Esophagus (tissue), 2 donors: ENCODE measurements around the gene DOK1. TPM values are rescaled to one million over a fixed set of nuclear protein-coding genes. Genes with fewer than 3 reads are reported as not detected.

Experiments used
- H3K27ac ChIP-seq, 2 donors: one replicate each; pipeline ENCODE4 v1.5.1; 2013; ENCODE audit warnings: low read depth in 2 of 2, mild to moderate bottlenecking in 2 of 2, inconsistent platforms in 1 of 2, low read length in 1 of 2, moderate library complexity in 1 of 2
- H3K27me3 ChIP-seq, 2 donors: one replicate each; pipeline ENCODE4 v1.6.1; 2013; ENCODE audit warnings: low read length in 2 of 2, control low read depth in 1 of 2, mild to moderate bottlenecking in 1 of 2; ENCODE audit not compliant: insufficient read depth in 2 of 2, control insufficient read depth in 1 of 2
- H3K36me3 ChIP-seq, 2 donors: one replicate each; pipeline ENCODE4 v1.6.1; 2013; ENCODE audit warnings: low read length in 1 of 2; ENCODE audit not compliant: control insufficient read depth in 2 of 2, insufficient read depth in 2 of 2
- H3K4me1 ChIP-seq, 2 donors: one replicate each; pipeline ENCODE4 v1.6.1; 2013; ENCODE audit warnings: low read length in 1 of 2; ENCODE audit not compliant: control insufficient read depth in 2 of 2, insufficient read depth in 2 of 2
- H3K4me3 ChIP-seq, 2 donors: one replicate each; pipeline ENCODE4 v1.5.1; 2013; ENCODE audit warnings: low read length in 2 of 2, mild to moderate bottlenecking in 2 of 2, low read depth in 1 of 2, moderate library complexity in 1 of 2
- H3K9me3 ChIP-seq, 2 donors: one replicate each; pipeline ENCODE4 v1.6.1; 2013; ENCODE audit warnings: mild to moderate bottlenecking in 2 of 2, low read depth in 1 of 2, low read length in 1 of 2, moderate library complexity in 1 of 2; ENCODE audit not compliant: control insufficient read depth in 2 of 2, insufficient read depth in 1 of 2
- WGBS, 2 donors: extraction: QIAGEN DNeasy Blood & Tissue Kit; methylation state at CpG; one replicate each; pipeline ENCODE4 v1.1.7; 2013; 5-methylcytosine and 5-hydroxymethylcytosine counted together
- polyA plus RNA-seq, 2 donors: library from polyadenylated mRNA; stranded (reverse); fragments of 200-250 nt; gene quantifications; one replicate each; pipeline ENCODE4 v1.2.3, GENCODE V29; 2013
- donor health status: healthy with polysubstance abuse.
- donor health status: Bipolar disorder and iron deficiency.

Gene DOK1
- polyA plus RNA-seq, 2 donors = 1.6 to 2.5 TPM

- H3K36me3 ChIP-seq = no peaks in the 10 kb centered on the region
- no peak overlapping the region for H3K4me3 ChIP-seq
- H3K27ac ChIP-seq = no peak overlapping the region
- peaks cover 0 to 1% of the 10 kb centered on the region in 2 donors for H3K27me3 ChIP-seq
- H3K9me3 ChIP-seq = no peaks in the 10 kb centered on the region
- H3K4me1 ChIP-seq = no peaks in the 10 kb centered on the region
Observed at GRCh38 chr2:74566754-74567085, 12.2 kb downstream of the DOK1 start.

GRCh38 chr2:74567881-74568280 lies 13.4 kb downstream of the DOK1 start:
- H3K27ac ChIP-seq = no peak overlapping the region
- WGBS, 2 donors = 70 to 80% methylated on average over 5 of the region's 5 CpGs
- no peaks in the 10 kb centered on the region for H3K4me1 ChIP-seq
- no peaks in the 10 kb centered on the region for H3K9me3 ChIP-seq
- no peaks in the 10 kb centered on the region for H3K27me3 ChIP-seq
- no peaks in the 10 kb centered on the region for H3K36me3 ChIP-seq
- H3K4me3 ChIP-seq = no peak overlapping the region

- Histone ChIP-seq H3K9me3 (no peaks in the 10 kb centered on the region), H3K27me3 (no peaks in the 10 kb centered on the region), H3K4me3 (no peak overlapping the region), H3K36me3 (no peaks in the 10 kb centered on the region), H3K4me1 (no peaks in the 10 kb centered on the region), H3K27ac (no peak overlapping the region)
- 91 to 94% methylated on average over 1 of the region's 1 CpG for WGBS, 2 donors
Observed at GRCh38 chr2:74569686-74570085, 15.2 kb downstream of the DOK1 start.

DNA sequence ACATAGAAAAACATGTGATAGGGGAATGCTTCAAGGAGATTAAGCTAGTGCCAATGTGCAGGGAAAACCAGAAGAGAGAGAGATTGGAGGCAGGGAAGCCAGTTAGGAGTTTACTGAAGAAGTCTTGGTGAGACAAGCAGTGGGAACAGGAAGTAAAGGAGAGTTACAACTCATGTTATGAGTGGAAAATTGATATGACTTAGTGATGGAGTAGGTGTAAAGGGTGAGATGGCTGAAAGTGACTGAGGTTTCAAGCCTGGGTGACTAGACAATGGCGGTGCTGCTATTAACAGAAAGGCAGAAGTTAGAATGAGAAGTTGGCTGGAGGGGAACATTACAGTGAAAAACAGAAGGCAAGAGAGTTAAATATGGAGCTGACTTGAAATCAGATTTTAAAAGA lies 16.5 kb downstream of the DOK1 start:
- WGBS, 2 donors = 75 to 96% methylated on average over 1 of the region's 1 CpG
- Histone ChIP-seq H3K36me3 (no peaks in the 10 kb centered on the region), H3K9me3 (no peaks in the 10 kb centered on the region), H3K4me1 (no peaks in the 10 kb centered on the region), H3K27ac (no peak overlapping the region), H3K4me3 (no peak overlapping the region), H3K27me3 (no peaks in the 10 kb centered on the region)

GRCh38 chr2:74572178-74572925 lies 17.8 kb downstream of the DOK1 start:
- no peak overlapping the region for H3K4me3 ChIP-seq

DNA sequence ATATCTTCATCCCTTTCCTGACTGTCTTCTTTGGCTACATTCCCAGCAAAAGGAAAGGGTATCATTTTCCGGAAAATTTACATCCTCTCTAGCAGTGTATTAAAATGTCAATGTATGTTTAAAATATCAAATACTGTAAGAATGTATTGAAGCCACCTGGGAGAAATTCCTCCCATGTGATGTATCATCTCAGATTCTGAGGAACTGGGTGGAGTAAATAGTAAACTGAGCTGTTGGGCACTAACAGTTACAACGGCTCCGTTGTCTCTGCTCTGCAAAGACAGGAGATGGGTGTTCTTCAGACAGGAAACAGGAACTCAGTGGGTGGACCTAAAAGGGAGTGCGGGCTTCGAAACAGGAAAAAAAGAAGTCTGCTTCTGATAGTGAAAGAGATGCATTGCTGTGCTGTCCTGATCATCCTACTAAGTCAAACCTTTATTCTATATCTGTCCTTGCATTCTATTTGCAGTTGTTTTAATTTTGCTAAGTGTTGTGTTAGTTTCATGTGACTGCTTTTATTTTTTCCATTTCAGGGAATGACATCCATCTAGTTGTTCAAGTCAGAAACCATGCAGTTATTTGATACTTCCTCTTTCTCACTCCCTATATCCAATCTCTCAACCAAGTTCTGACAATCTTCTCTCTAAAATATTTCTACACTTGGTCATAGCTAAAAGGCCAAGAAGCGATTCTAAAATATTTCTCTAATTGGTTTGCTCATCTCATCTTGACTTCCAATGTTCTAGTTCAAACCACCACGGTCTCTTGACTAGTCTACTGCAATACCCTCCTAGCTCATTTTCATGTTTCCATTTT lies 19.4 kb downstream of the DOK1 start:
- no peak overlapping the region for H3K4me3 ChIP-seq
- no peaks in the 10 kb centered on the region for H3K9me3 ChIP-seq
- no peaks in the 10 kb centered on the region for H3K27me3 ChIP-seq
- 52 to 61% methylated on average over 7 of the region's 7 CpGs for WGBS, 2 donors
- no peak overlapping the region for H3K27ac ChIP-seq
- no peaks in the 10 kb centered on the region for H3K36me3 ChIP-seq
- H3K4me1 ChIP-seq = no peaks in the 10 kb centered on the region

More at GRCh38 chr2:74572178-74572925, 17.8 kb downstream of the DOK1 start:
- Histone ChIP-seq H3K9me3 (no peaks in the 10 kb centered on the region), H3K36me3 (no peaks in the 10 kb centered on the region), H3K27ac (no peak overlapping the region), H3K4me1 (no peaks in the 10 kb centered on the region), H3K27me3 (no peaks in the 10 kb centered on the region)
- 77 to 83% methylated on average over 3 of the region's 3 CpGs for WGBS, 2 donors

GRCh38 chr2:74575320-74575719 lies 20.8 kb downstream of the DOK1 start:
- H3K27ac ChIP-seq = no peak overlapping the region

GRCh38 chr2:74576211-74576862 lies 21.8 kb downstream of the DOK1 start:
- Histone ChIP-seq H3K4me3 (no peak overlapping the region), H3K27ac (peak overlapping the region in 1 of 2 donors; percentile 8), H3K4me1 (no peaks in the 10 kb centered on the region), H3K36me3 (no peaks in the 10 kb centered on the region), H3K9me3 (no peaks in the 10 kb centered on the region), H3K27me3 (no peaks in the 10 kb centered on the region)
- 83 to 86% methylated on average over 7 of the region's 7 CpGs for WGBS, 2 donors

More at GRCh38 chr2:74575320-74575719, 20.8 kb downstream of the DOK1 start:
- Histone ChIP-seq H3K27me3 (no peaks in the 10 kb centered on the region), H3K4me3 (no peak overlapping the region), H3K36me3 (no peaks in the 10 kb centered on the region), H3K9me3 (no peaks in the 10 kb centered on the region), H3K4me1 (no peaks in the 10 kb centered on the region)
- 81 to 88% methylated on average over 4 of the region's 4 CpGs for WGBS, 2 donors

- H3K27ac ChIP-seq = no peak overlapping the region
- H3K27me3 ChIP-seq = no peaks in the 10 kb centered on the region
- H3K4me3 ChIP-seq = no peak overlapping the region
- H3K4me1 ChIP-seq = no peaks in the 10 kb centered on the region
- no peaks in the 10 kb centered on the region for H3K36me3 ChIP-seq
- WGBS, 2 donors = 37 to 38% methylated on average over 1 of the region's 1 CpG
- no peaks in the 10 kb centered on the region for H3K9me3 ChIP-seq
Observed at GRCh38 chr2:74576863-74577229, 22.3 kb downstream of the DOK1 start.
